Trophoblast cell (in vitro differentiated cells and primary cell): ENCODE data around the gene KIF4A.

Experiments
- DNase-seq, 2 donors: peaks; one replicate each; pipeline ENCODE4 v3.0.0-alpha.2; 2016
- H2AFZ ChIP-seq: 2 replicates; pipeline ENCODE4 v1.6.1; 2013; ENCODE audit warnings: low read length, moderate library complexity, mild to moderate bottlenecking; ENCODE audit not compliant: insufficient read depth, poor library complexity
- H2AK5ac ChIP-seq: 2 replicates; pipeline ENCODE4 v1.6.1; 2013; ENCODE audit warnings: mild to moderate bottlenecking, low read length
- H2BK120ac ChIP-seq: 2 replicates; pipeline ENCODE4 v1.6.1; 2013; ENCODE audit warnings: low read length, mild to moderate bottlenecking, moderate library complexity; ENCODE audit not compliant: insufficient read depth, poor library complexity
- H2BK12ac ChIP-seq: 2 replicates; pipeline ENCODE4 v1.6.1; 2013; ENCODE audit warnings: mild to moderate bottlenecking, low read length, moderate library complexity
- H2BK5ac ChIP-seq: 2 replicates; pipeline ENCODE4 v1.6.1; 2013; ENCODE audit warnings: low read length, low read depth, moderate library complexity, mild to moderate bottlenecking; ENCODE audit not compliant: poor library complexity
- H3K14ac ChIP-seq: 2 replicates; pipeline ENCODE4 v1.6.1; 2013; ENCODE audit warnings: mild to moderate bottlenecking, low read length
- H3K18ac ChIP-seq: 2 replicates; pipeline ENCODE4 v1.6.1; 2013; ENCODE audit warnings: mild to moderate bottlenecking, low read length
- H3K23ac ChIP-seq: 2 replicates; pipeline ENCODE4 v1.6.1; 2013; ENCODE audit warnings: low read length
- H3K27ac ChIP-seq: 2 replicates; pipeline ENCODE4 v1.5.1; 2013; ENCODE audit warnings: low read depth, mild to moderate bottlenecking, inconsistent platforms, low read length, moderate library complexity
- H3K27me3 ChIP-seq: 2 replicates; pipeline ENCODE4 v1.6.1; 2013; ENCODE audit warnings: inconsistent platforms, mild to moderate bottlenecking, low read length, moderate library complexity; ENCODE audit not compliant: insufficient read depth
- H3K36me3 ChIP-seq, 2 experiments: 1 replicate in 1 of 2; 2 replicates in 1 of 2; pipeline ENCODE4 v1.6.1; 2013; ENCODE audit warnings: low read length in 2 of 2, mild to moderate bottlenecking in 2 of 2, moderate library complexity in 1 of 2; ENCODE audit not compliant: insufficient read depth in 2 of 2, control insufficient read depth in 1 of 2
- H3K4ac ChIP-seq: 2 replicates; pipeline ENCODE4 v1.6.1; 2013; ENCODE audit warnings: low read depth, mild to moderate bottlenecking, low read length, moderate library complexity
- H3K4me1 ChIP-seq, 2 experiments: 1 replicate in 1 of 2; 2 replicates in 1 of 2; pipeline ENCODE4 v1.6.1; 2013; ENCODE audit warnings: low read length in 2 of 2, mild to moderate bottlenecking in 2 of 2, moderate library complexity in 1 of 2; ENCODE audit not compliant: insufficient read depth in 2 of 2, control insufficient read depth in 1 of 2
- H3K4me2 ChIP-seq: 2 replicates; pipeline ENCODE4 v1.6.1; 2013; ENCODE audit warnings: inconsistent platforms, mild to moderate bottlenecking, low read length, moderate library complexity
- H3K4me3 ChIP-seq: 2 replicates; pipeline ENCODE4 v1.5.1; 2013; ENCODE audit warnings: mild to moderate bottlenecking, low read depth, low read length, inconsistent platforms
- H3K79me1 ChIP-seq: one replicate; pipeline ENCODE4 v1.6.1; 2013; ENCODE audit warnings: low read length
- H3K79me2 ChIP-seq: 2 replicates; pipeline ENCODE4 v1.6.1; 2013; ENCODE audit warnings: low read length, mild to moderate bottlenecking; ENCODE audit not compliant: control insufficient read depth, insufficient read depth, poor library complexity
- H3K9ac ChIP-seq: 2 replicates; pipeline ENCODE4 v1.6.1; 2013; ENCODE audit warnings: mild to moderate bottlenecking, low read length
- H3K9me3 ChIP-seq: 2 replicates; pipeline ENCODE4 v1.6.1; 2013; ENCODE audit warnings: low read depth, mild to moderate bottlenecking, control low read depth, inconsistent platforms, low read length; ENCODE audit not compliant: insufficient read depth
- H4K12ac ChIP-seq: 2 replicates; pipeline ENCODE4 v1.6.1; 2013; ENCODE audit warnings: low read depth, mild to moderate bottlenecking, low read length, moderate library complexity
- H4K8ac ChIP-seq: 2 replicates; pipeline ENCODE4 v1.6.1; 2013; ENCODE audit warnings: low read depth, mild to moderate bottlenecking, low read length, moderate library complexity
- H4K91ac ChIP-seq: one replicate; pipeline ENCODE4 v1.6.1; 2013; ENCODE audit warnings: low read depth, mild to moderate bottlenecking, low read length, moderate library complexity
- WGBS: extraction: QIAGEN DNeasy Blood & Tissue Kit; methylation state at CpG from one replicate; pipeline ENCODE4 v1.1.7; 2013; ENCODE audit warnings: missing lambda C conversion rate; ENCODE audit not compliant: insufficient read length, insufficient coverage; ENCODE audit errors: extremely low coverage; 5-methylcytosine and 5-hydroxymethylcytosine counted together

KIF4A gene

GRCh38 chrX:70453024-70453618 lies 163.2 kb downstream of the KIF4A start:
- peak overlapping the region; percentile 89 for H2BK120ac ChIP-seq
- H3K4me2 ChIP-seq: peak overlapping the region; percentile 78
- peaks cover 10 to 11% of the 10 kb centered on the region in 2 experiments for H3K4me1 ChIP-seq
- no peak overlapping the region for H3K23ac ChIP-seq
- H2BK12ac ChIP-seq: no peak overlapping the region
- peak overlapping the region; percentile 89 for H4K8ac ChIP-seq
- H4K12ac ChIP-seq: no peak overlapping the region
- H4K91ac ChIP-seq: peak overlapping the region; percentile 95
- H2AFZ ChIP-seq: no peak overlapping the region
- peaks cover 9% of the 10 kb centered on the region for H3K79me2 ChIP-seq
- H3K27ac ChIP-seq: no peak overlapping the region
- no CpG with 5 or more reads among the region's 5 CpGs for WGBS
- no peak overlapping the region for H3K18ac ChIP-seq
- H3K14ac ChIP-seq: peak overlapping the region; percentile 75
- H2BK5ac ChIP-seq: no peak overlapping the region
- no peaks in the 10 kb centered on the region for H3K9me3 ChIP-seq
- peaks cover 17% of the 10 kb centered on the region for H3K79me1 ChIP-seq
- no peak overlapping the region for H3K9ac ChIP-seq
- DNase-seq: no peak
- no peaks in the 10 kb centered on the region for H3K27me3 ChIP-seq
- H2AK5ac ChIP-seq: no peak overlapping the region
- H3K36me3 ChIP-seq: no peaks in the 10 kb centered on the region
- H3K4ac ChIP-seq: no peak overlapping the region
- no peak overlapping the region for H3K4me3 ChIP-seq

GRCh38 chrX:70454441-70455365 lies 164.8 kb downstream of the KIF4A start:
- WGBS: no CpG with 5 or more reads among the region's 48 CpGs
- Histone ChIP-seq H4K8ac (peak overlapping the region; percentile 92), H2AK5ac (peak overlapping the region; percentile 76), H3K9ac (peak overlapping the region; percentile 93), H3K79me2 (peaks cover 9% of the 10 kb centered on the region), H2BK12ac (no peak overlapping the region), H3K27me3 (no peaks in the 10 kb centered on the region), H3K23ac (no peak overlapping the region), H2AFZ (peak overlapping the region; percentile 88), H3K18ac (peak overlapping the region; percentile 92), H3K79me1 (peaks cover 17% of the 10 kb centered on the region), H3K4ac (peak overlapping the region; percentile 96), H3K9me3 (no peaks in the 10 kb centered on the region), H3K14ac (peak overlapping the region; percentile 98), H2BK5ac (peak overlapping the region; percentile 65), H2BK120ac (peak overlapping the region; percentile 86), H3K36me3 (no peaks in the 10 kb centered on the region), H3K4me1 (peaks cover 10 to 11% of the 10 kb centered on the region in 2 experiments), H3K4me2 (peak overlapping the region; percentile 97), H3K27ac (peak overlapping the region; percentile 74), H3K4me3 (peak overlapping the region; percentile 88), H4K12ac (peak overlapping the region; percentile 92), H4K91ac (peak overlapping the region; percentile 92)
- DNase-seq: peak; percentile 39 to 51

GRCh38 chrX:70455366-70456202 lies 165.7 kb downstream of the KIF4A start:
- peak overlapping the region; percentile 92 for H4K8ac ChIP-seq

GRCh38 chrX:70456256-70456655 lies 166.4 kb downstream of the KIF4A start:
- H3K79me1 ChIP-seq: peaks cover 17% of the 10 kb centered on the region
- no peak overlapping the region for H2BK5ac ChIP-seq
- H2AK5ac ChIP-seq: no peak overlapping the region
- no peak overlapping the region for H2BK12ac ChIP-seq
- no peak overlapping the region for H4K12ac ChIP-seq
- no peak overlapping the region for H4K8ac ChIP-seq
- no peaks in the 10 kb centered on the region for H3K9me3 ChIP-seq
- no peak overlapping the region for H2BK120ac ChIP-seq
- H3K18ac ChIP-seq: no peak overlapping the region
- H3K36me3 ChIP-seq: no peaks in the 10 kb centered on the region
- no peak overlapping the region for H4K91ac ChIP-seq
- no peak overlapping the region for H3K4me3 ChIP-seq
- no peak for DNase-seq
- no peak overlapping the region for H3K4ac ChIP-seq
- H3K4me2 ChIP-seq: peak overlapping the region; percentile 97
- H3K23ac ChIP-seq: no peak overlapping the region
- H3K14ac ChIP-seq: no peak overlapping the region
- WGBS: no CpG with 5 or more reads among the region's 2 CpGs
- no peaks in the 10 kb centered on the region for H3K27me3 ChIP-seq
- H3K9ac ChIP-seq: no peak overlapping the region
- peaks cover 10 to 11% of the 10 kb centered on the region in 2 experiments for H3K4me1 ChIP-seq
- H2AFZ ChIP-seq: no peak overlapping the region
- H3K79me2 ChIP-seq: peaks cover 9% of the 10 kb centered on the region
- no peak overlapping the region for H3K27ac ChIP-seq

More at GRCh38 chrX:70455366-70456202, 165.7 kb downstream of the KIF4A start:
- Histone ChIP-seq H3K14ac (peak overlapping the region; percentile 98), H3K36me3 (no peaks in the 10 kb centered on the region), H3K23ac (no peak overlapping the region), H3K79me2 (peaks cover 9% of the 10 kb centered on the region), H4K12ac (peak overlapping the region; percentile 92), H4K91ac (peak overlapping the region; percentile 92), H3K4me2 (peak overlapping the region; percentile 97), H3K27me3 (no peaks in the 10 kb centered on the region), H3K4ac (peak overlapping the region; percentile 96), H2BK12ac (no peak overlapping the region), H3K9me3 (no peaks in the 10 kb centered on the region), H2AFZ (peak overlapping the region; percentile 88), H3K4me3 (peak overlapping the region; percentile 88), H2BK120ac (peak overlapping the region; percentile 86), H3K9ac (peak overlapping the region; percentile 93), H2BK5ac (peak overlapping the region; percentile 65), H3K27ac (peak overlapping the region; percentile 74), H2AK5ac (peak overlapping the region; percentile 76), H3K79me1 (peaks cover 17% of the 10 kb centered on the region), H3K4me1 (peaks cover 10 to 11% of the 10 kb centered on the region in 2 experiments), H3K18ac (peak overlapping the region; percentile 92)
- no peak for DNase-seq
- no CpG with 5 or more reads among the region's 32 CpGs for WGBS
